ENCODE results near the gene LCN6.

GRCh38 chr9:136732444-136733178 lies 15.7 kb downstream of the LCN6 start:
- TF ChIP-seq POLR2A (IDR thresholded peaks at IDR 0.05) (no peak), CTCF (IDR thresholded peaks at IDR 0.05) (no peak), POLR2AphosphoS5 (IDR thresholded peaks at IDR 0.05) (no peak)
